Measurements from ENCODE around the gene NMT1. TPM values are rescaled to one million over a fixed set of nuclear protein-coding genes. Genes with fewer than 3 reads are reported as not detected.

Gene NMT1
- total RNA-seq, 1 experiment from 2014 or later: 152 TPM

DNA sequence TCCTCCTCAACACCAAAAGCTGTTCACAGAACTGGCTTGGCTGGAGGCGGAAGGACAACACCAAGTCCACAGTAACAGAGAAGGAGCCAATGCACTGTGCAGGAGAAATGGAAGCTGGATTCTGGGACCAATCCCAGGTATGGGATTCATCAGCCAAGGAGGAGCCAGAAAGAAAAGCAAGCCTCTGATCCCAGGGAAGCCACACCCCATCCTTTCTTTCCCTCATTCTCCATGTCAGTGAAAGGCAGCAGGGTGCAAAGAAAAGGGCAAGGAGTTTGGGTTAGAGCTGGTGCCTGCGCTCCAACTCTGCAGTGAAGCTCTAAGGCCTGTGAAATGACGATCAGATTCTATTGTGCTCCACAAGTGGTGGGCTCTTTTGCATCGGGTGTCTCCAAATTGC is 20.7 kb upstream of the NMT1 start:
- ATAC-seq: peak; percentile 98
- TF ChIP-seq, protein P1, sequence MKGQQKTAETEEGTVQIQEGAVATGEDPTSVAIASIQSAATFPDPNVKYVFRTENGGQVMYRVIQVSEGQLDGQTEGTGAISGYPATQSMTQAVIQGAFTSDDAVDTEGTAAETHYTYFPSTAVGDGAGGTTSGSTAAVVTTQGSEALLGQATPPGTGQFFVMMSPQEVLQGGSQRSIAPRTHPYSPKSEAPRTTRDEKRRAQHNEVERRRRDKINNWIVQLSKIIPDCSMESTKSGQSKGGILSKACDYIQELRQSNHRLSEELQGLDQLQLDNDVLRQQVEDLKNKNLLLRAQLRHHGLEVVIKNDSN (CRISPR knock-in tag; IDR thresholded peaks at IDR 0.05): no peak
- TF ChIP-seq ZNF396 (CRISPR knock-in tag; IDR thresholded peaks at IDR 0.05; ENCODE audit: borderline replicate concordance) (no peak), ZNF671 (CRISPR knock-in tag; IDR thresholded peaks at IDR 0.05) (no peak), ZBTB21 (CRISPR knock-in tag; IDR thresholded peaks at IDR 0.05; ENCODE audit: borderline replicate concordance) (no peak), ZNF423 (CRISPR knock-in tag; IDR thresholded peaks at IDR 0.05) (no peak), GTF2I (CRISPR knock-in tag; conservative IDR thresholded peaks at IDR 0.05) (no peak), SP1 (CRISPR knock-in tag; conservative IDR thresholded peaks at IDR 0.05) (no peak), ATF1 (CRISPR knock-in tag; IDR thresholded peaks at IDR 0.05) (no peak), SMAD4 (CRISPR knock-in tag; IDR thresholded peaks at IDR 0.05) (no peak), NR3C1 (CRISPR knock-in tag; conservative IDR thresholded peaks at IDR 0.05; ENCODE audit: low read depth) (no peak), ZNF416 (CRISPR knock-in tag; IDR thresholded peaks at IDR 0.05) (no peak), HMGA2 (CRISPR knock-in tag; IDR thresholded peaks at IDR 0.05) (no peak)
- TF ChIP-seq, protein P2, sequence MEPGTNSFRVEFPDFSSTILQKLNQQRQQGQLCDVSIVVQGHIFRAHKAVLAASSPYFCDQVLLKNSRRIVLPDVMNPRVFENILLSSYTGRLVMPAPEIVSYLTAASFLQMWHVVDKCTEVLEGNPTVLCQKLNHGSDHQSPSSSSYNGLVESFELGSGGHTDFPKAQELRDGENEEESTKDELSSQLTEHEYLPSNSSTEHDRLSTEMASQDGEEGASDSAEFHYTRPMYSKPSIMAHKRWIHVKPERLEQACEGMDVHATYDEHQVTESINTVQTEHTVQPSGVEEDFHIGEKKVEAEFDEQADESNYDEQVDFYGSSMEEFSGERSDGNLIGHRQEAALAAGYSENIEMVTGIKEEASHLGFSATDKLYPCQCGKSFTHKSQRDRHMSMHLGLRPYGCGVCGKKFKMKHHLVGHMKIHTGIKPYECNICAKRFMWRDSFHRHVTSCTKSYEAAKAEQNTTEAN (CRISPR knock-in tag; IDR thresholded peaks at IDR 0.05): no peak
- TF ChIP-seq, protein P3, sequence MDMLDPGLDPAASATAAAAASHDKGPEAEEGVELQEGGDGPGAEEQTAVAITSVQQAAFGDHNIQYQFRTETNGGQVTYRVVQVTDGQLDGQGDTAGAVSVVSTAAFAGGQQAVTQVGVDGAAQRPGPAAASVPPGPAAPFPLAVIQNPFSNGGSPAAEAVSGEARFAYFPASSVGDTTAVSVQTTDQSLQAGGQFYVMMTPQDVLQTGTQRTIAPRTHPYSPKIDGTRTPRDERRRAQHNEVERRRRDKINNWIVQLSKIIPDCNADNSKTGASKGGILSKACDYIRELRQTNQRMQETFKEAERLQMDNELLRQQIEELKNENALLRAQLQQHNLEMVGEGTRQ (CRISPR knock-in tag; IDR thresholded peaks at IDR 0.05): no peak
- TF ChIP-seq, protein P4, sequence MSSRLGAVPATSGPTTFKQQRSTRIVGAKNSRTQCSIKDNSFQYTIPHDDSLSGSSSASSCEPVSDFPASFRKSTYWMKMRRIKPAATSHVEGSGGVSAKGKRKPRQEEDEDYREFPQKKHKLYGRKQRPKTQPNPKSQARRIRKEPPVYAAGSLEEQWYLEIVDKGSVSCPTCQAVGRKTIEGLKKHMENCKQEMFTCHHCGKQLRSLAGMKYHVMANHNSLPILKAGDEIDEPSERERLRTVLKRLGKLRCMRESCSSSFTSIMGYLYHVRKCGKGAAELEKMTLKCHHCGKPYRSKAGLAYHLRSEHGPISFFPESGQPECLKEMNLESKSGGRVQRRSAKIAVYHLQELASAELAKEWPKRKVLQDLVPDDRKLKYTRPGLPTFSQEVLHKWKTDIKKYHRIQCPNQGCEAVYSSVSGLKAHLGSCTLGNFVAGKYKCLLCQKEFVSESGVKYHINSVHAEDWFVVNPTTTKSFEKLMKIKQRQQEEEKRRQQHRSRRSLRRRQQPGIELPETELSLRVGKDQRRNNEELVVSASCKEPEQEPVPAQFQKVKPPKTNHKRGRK (CRISPR knock-in tag; IDR thresholded peaks at IDR 0.05; ENCODE audit: borderline replicate concordance): no peak

DNA sequence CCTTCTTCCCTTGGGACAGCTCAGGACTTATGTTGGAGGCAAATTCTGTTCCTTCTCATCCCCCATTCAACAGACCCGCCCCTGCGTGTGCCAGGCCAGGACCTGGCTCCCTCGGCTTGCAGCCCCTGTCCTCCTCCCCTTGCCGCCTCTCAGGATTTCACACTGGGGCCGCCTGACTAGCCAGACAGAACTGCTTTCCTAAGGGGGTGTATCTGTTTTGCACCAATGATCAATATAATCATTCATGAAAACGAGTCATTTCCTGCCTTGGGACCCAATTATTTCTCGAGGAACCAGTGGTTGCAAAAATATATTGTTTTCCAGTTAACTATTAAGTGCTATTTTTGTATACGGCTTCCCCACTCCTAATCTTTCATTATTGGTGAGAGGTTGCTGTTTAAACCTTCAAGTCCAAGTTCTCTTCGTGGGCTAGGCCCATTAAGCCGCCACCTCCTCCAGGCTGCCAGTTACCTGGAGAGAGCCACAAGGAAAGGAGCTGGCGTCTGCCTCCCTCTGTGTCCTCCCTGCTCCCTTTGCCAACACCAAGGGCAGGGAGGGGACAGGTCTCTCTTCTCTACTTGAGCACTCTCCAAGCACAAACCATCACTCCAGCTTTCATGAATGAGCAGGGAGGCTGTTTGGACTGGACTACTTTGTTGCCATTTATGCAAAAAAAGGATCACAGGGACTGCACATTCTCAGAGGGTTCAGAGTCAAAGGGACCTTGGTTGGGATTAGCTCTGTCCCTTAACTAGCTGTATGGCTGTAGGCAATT is 18.6 kb upstream of the NMT1 start:
- H3K9me3 Mint-ChIP-seq: no peaks in the 10 kb centered on the region
- ATAC-seq (no peak), DNase-seq (ENCODE audit: low spot score) (no peak)
- POLR2A ChIA-PET: no interaction called here
- no peak overlapping the region for H3K4me3 Mint-ChIP-seq
- CTCF ChIA-PET: interaction anchor here (0.7 to 2.2 kb wide), 3 partner anchors 29 to 93 kb away, joined by 3 to 7 read pairs (median 3); partner anchors contain the start of gene ACBD4
- peaks cover 49% of the 10 kb centered on the region for H3K4me1 Mint-ChIP-seq
- H3K27ac Mint-ChIP-seq: peak overlapping the region; percentile 79
- no peaks in the 10 kb centered on the region for H3K27me3 Mint-ChIP-seq (ENCODE audit: low read depth)
- no peaks in the 10 kb centered on the region for H3K36me3 Mint-ChIP-seq
- no peak for TF ChIP-seq ZBTB21 (CRISPR knock-in tag; IDR thresholded peaks at IDR 0.05; ENCODE audit: borderline replicate concordance)
- TF ChIP-seq, protein P1 (CRISPR knock-in tag; IDR thresholded peaks at IDR 0.05): no peak
- no peak for TF ChIP-seq ZNF317 (CRISPR knock-in tag; IDR thresholded peaks at IDR 0.05; ENCODE audit: borderline replicate concordance, low read depth)
- TF ChIP-seq RORB (CRISPR knock-in tag; IDR thresholded peaks at IDR 0.05): no peak
- no peak for TF ChIP-seq ESRRA (CRISPR knock-in tag; IDR thresholded peaks at IDR 0.05; ENCODE audit: borderline replicate concordance)
- TF ChIP-seq, protein P5, sequence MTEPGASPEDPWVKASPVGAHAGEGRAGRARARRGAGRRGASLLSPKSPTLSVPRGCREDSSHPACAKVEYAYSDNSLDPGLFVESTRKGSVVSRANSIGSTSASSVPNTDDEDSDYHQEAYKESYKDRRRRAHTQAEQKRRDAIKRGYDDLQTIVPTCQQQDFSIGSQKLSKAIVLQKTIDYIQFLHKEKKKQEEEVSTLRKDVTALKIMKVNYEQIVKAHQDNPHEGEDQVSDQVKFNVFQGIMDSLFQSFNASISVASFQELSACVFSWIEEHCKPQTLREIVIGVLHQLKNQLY (CRISPR knock-in tag; IDR thresholded peaks at IDR 0.05): no peak
- TF ChIP-seq, protein P6, sequence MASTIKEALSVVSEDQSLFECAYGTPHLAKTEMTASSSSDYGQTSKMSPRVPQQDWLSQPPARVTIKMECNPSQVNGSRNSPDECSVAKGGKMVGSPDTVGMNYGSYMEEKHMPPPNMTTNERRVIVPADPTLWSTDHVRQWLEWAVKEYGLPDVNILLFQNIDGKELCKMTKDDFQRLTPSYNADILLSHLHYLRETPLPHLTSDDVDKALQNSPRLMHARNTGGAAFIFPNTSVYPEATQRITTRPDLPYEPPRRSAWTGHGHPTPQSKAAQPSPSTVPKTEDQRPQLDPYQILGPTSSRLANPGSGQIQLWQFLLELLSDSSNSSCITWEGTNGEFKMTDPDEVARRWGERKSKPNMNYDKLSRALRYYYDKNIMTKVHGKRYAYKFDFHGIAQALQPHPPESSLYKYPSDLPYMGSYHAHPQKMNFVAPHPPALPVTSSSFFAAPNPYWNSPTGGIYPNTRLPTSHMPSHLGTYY (CRISPR knock-in tag; IDR thresholded peaks at IDR 0.05): no peak
- TF ChIP-seq JAZF1 (CRISPR knock-in tag; IDR thresholded peaks at IDR 0.05): no peak
- TF ChIP-seq, protein P7, sequence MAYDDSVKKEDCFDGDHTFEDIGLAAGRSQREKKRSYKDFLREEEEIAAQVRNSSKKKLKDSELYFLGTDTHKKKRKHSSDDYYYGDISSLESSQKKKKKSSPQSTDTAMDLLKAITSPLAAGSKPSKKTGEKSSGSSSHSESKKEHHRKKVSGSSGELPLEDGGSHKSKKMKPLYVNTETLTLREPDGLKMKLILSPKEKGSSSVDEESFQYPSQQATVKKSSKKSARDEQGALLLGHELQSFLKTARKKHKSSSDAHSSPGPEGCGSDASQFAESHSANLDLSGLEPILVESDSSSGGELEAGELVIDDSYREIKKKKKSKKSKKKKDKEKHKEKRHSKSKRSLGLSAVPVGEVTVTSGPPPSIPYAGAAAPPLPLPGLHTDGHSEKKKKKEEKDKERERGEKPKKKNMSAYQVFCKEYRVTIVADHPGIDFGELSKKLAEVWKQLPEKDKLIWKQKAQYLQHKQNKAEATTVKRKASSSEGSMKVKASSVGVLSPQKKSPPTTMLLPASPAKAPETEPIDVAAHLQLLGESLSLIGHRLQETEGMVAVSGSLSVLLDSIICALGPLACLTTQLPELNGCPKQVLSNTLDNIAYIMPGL (CRISPR knock-in tag; IDR thresholded peaks at IDR 0.05): no peak
- TF ChIP-seq, protein P8, sequence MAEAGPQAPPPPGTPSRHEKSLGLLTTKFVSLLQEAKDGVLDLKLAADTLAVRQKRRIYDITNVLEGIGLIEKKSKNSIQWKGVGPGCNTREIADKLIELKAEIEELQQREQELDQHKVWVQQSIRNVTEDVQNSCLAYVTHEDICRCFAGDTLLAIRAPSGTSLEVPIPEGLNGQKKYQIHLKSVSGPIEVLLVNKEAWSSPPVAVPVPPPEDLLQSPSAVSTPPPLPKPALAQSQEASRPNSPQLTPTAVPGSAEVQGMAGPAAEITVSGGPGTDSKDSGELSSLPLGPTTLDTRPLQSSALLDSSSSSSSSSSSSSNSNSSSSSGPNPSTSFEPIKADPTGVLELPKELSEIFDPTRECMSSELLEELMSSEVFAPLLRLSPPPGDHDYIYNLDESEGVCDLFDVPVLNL (CRISPR knock-in tag; IDR thresholded peaks at IDR 0.05; ENCODE audit: borderline replicate concordance, low read depth): no peak

More for the DNA sequence above, 20.7 kb upstream of the NMT1 start:
- DNase-seq (ENCODE audit: low spot score): peak; percentile 60
- H3K27ac Mint-ChIP-seq: peak overlapping the region; percentile 79
- H3K36me3 Mint-ChIP-seq: no peaks in the 10 kb centered on the region
- H3K27me3 Mint-ChIP-seq (ENCODE audit: low read depth): no peaks in the 10 kb centered on the region
- H3K9me3 Mint-ChIP-seq: no peaks in the 10 kb centered on the region
- peaks cover 38% of the 10 kb centered on the region for H3K4me1 Mint-ChIP-seq
- no peak overlapping the region for H3K4me3 Mint-ChIP-seq
- ChIA-PET POLR2A (interaction anchor here (0.6 to 0.8 kb wide), 7 partner anchors 15 to 1133 kb away, joined by 3 to 5 read pairs (median 4); partner anchors contain the start of gene HEXIM2), CTCF (interaction anchor here (0.7 to 2.1 kb wide), 12 partner anchors 9 to 261 kb away, joined by 3 to 24 read pairs (median 5); partner anchors contain the start of gene ACBD4)
